K562 (cell line): Measurements from ENCODE around the gene EHMT2. TPM values are rescaled to one million over a fixed set of nuclear protein-coding genes. Genes with fewer than 3 reads are reported as not detected.

Experiments used
- ATAC-seq: fragments of 200-7000 bp; cut with Tn5 transposase; 3 replicates; pipeline ENCODE4 v1.9.1; 2020; ENCODE audit warnings: moderate library complexity
- BruUV-seq: library from RNA; stranded (reverse); fragments of 400-500 nt; replicated peaks from 2 replicates; lab custom pipeline; 2021; lab: Mats Ljungman, UMichigan
- CTCF ChIA-PET: fragments of 300-600 bp; formaldehyde crosslinking; extraction: SDS; loops from one replicate; lab custom pipeline; 2021; ENCODE audit warnings: low intra/inter-chr PET ratio; lab: Yijun Ruan, JAX
- POLR2A ChIA-PET: fragments of 300-600, 350-650 bp; sonication (Branson Sonifier 250); formaldehyde crosslinking; extraction: SDS; loops from one replicate; lab custom pipeline; 2021; ENCODE audit warnings: antibody characterized with exemption, inconsistent platforms; lab: Yijun Ruan, JAX
- DNase-seq, 4 experiments: peaks; one replicate each; pipeline versions ENCODE4 v3.0.0 to v3.0.0-alpha.2; 2011 to 2018; ENCODE audit warnings: low spot score in 3 of 4, mixed read lengths in 3 of 4; ENCODE audit errors: extremely low read depth in 1 of 4
- FAIRE-seq: peaks from 2 replicates; lab custom pipeline; 2011; peaks lifted over from hg19 to GRCh38; lab: Jason Lieb, UNC
- H2AFZ ChIP-seq: 2 replicates; pipeline ENCODE4 v1.6.0; 2011; ENCODE audit warnings: low read depth, low read length, control low read depth, inconsistent platforms
- H3K27ac ChIP-seq: fragments of 200-600 bp; 3 replicates; pipeline ENCODE4 v1.8.0; 2011; ENCODE audit warnings: low read depth, mild to moderate bottlenecking, control low read depth, inconsistent platforms, low read length, moderate library complexity, mixed read lengths; ENCODE audit errors: extremely low read depth
- H3K27me3 ChIP-seq, 2 experiments: fragments of 300-600 bp in 1 of 2; 2 replicates in 1 of 2; 3 replicates in 1 of 2; pipeline versions ENCODE4 v1.6.0 to v1.8.0; 2011; ENCODE audit warnings: inconsistent platforms in 2 of 2, low read length in 2 of 2, mild to moderate bottlenecking in 1 of 2, mixed read lengths in 1 of 2, moderate library complexity in 1 of 2; ENCODE audit not compliant: control insufficient read depth in 2 of 2, insufficient read depth in 2 of 2
- H3K36me3 ChIP-seq: fragments of 300-600 bp; 3 replicates; pipeline ENCODE4 v1.8.0; 2011; ENCODE audit warnings: mild to moderate bottlenecking, low read length, inconsistent platforms; ENCODE audit not compliant: control insufficient read depth, insufficient read depth
- H3K4me1 ChIP-seq, 2 experiments: fragments of 200-600 bp in 1 of 2; replicated peaks in 1 of 2; 2 replicates in 1 of 2; 3 replicates in 1 of 2; pipeline versions ENCODE4 v1.5.1 to v1.8.0; 2011; ENCODE audit warnings: inconsistent platforms in 2 of 2, low read length in 2 of 2, mild to moderate bottlenecking in 1 of 2, mixed read lengths in 1 of 2, moderate library complexity in 1 of 2; ENCODE audit not compliant: control insufficient read depth in 2 of 2, insufficient read depth in 2 of 2
- H3K4me2 ChIP-seq: 2 replicates; pipeline ENCODE4 v1.6.1; 2011; ENCODE audit warnings: low read length, control low read depth, inconsistent platforms, mixed read lengths; ENCODE audit not compliant: insufficient read depth
- H3K4me3 ChIP-seq: fragments of 200-600 bp; sonication (generic), shearing (Covaris generic); 2 replicates; pipeline ENCODE4 v1.5.1; 2016; ENCODE audit warnings: control low read depth, inconsistent platforms
- H3K79me2 ChIP-seq: fragments of 200-600 bp; 3 replicates; pipeline ENCODE4 v1.8.0; 2011; ENCODE audit warnings: low read length, inconsistent platforms; ENCODE audit not compliant: control insufficient read depth, insufficient read depth
- H3K9ac ChIP-seq, 2 experiments: 2 replicates each; pipeline versions ENCODE4 v1.6.0 to v1.6.1; 2011; ENCODE audit warnings: low read depth in 2 of 2, low read length in 2 of 2, control low read depth in 1 of 2, inconsistent platforms in 1 of 2, mild to moderate bottlenecking in 1 of 2, mixed read lengths in 1 of 2; ENCODE audit not compliant: insufficient read depth in 1 of 2
- H3K9me1 ChIP-seq: one replicate; pipeline ENCODE4 v1.6.0; 2011; ENCODE audit warnings: inconsistent platforms, mild to moderate bottlenecking, low read length, moderate library complexity; ENCODE audit not compliant: control insufficient read depth, insufficient read depth
- H3K9me3 ChIP-seq: replicated peaks from 2 replicates; pipeline ENCODE4 v1.5.1; 2011; ENCODE audit warnings: low read depth, low read length, inconsistent platforms; ENCODE audit not compliant: control insufficient read depth, insufficient read depth
- H4K20me1 ChIP-seq: replicated peaks from 2 replicates; pipeline ENCODE4 v1.6.1; 2011; ENCODE audit warnings: low read length, inconsistent platforms, mixed read lengths; ENCODE audit not compliant: control insufficient read depth, insufficient read depth
- BCOR ChIP-seq: fragments of 450-650 bp; IDR thresholded peaks from 2 replicates; pipeline ENCODE4 v1.6.1; 2016
- CBX8 ChIP-seq: fragments of 200-600 bp; sonication (generic); IDR thresholded peaks from 2 replicates; pipeline ENCODE4 v1.6.1; 2012; ENCODE audit warnings: borderline replicate concordance, mixed run types, low read depth, mild to moderate bottlenecking, moderate library complexity, mixed read lengths, low read length, control low read depth, inconsistent platforms; ENCODE audit not compliant: poor library complexity, severe bottlenecking; ENCODE audit errors: extremely low read depth
- DEAF1 ChIP-seq: fragments of 450-650 bp; formaldehyde crosslinking; IDR thresholded peaks from 2 replicates; pipeline ENCODE4 v1.4.0; 2020; ENCODE audit warnings: mild to moderate bottlenecking, moderate library complexity
- EHMT2 ChIP-seq: fragments of 450-650 bp; IDR thresholded peaks from 2 replicates; pipeline ENCODE4 v1.6.1; 2018; ENCODE audit warnings: antibody characterized with exemption
- FOXJ2 ChIP-seq: fragments of 200-800 bp; sonication (Bioruptor generic); IDR thresholded peaks from 2 replicates; pipeline ENCODE4 v1.6.1; 2016; ENCODE audit warnings: missing genetic modification characterization, missing compliant biosample characterization
- KDM1A ChIP-seq, 2 experiments: fragments of 450-650 bp; IDR thresholded peaks; 2 replicates each; pipeline ENCODE4 v1.6.1; 2016; ENCODE audit warnings: mild to moderate bottlenecking in 2 of 2
- MEIS2 ChIP-seq: fragments of 450-650 bp; IDR thresholded peaks from 2 replicates; pipeline ENCODE4 v1.6.1; 2014; ENCODE audit warnings: mild to moderate bottlenecking; ENCODE audit not compliant: partially characterized antibody
- NEUROD1 ChIP-seq: fragments of 150-350 bp; IDR thresholded peaks from 2 replicates; pipeline ENCODE4 v1.6.1; 2014; ENCODE audit warnings: borderline replicate concordance, low read length, low read depth; ENCODE audit not compliant: partially characterized antibody
- OTX1 ChIP-seq: fragments of 450-650 bp; formaldehyde crosslinking; IDR thresholded peaks from 2 replicates; pipeline ENCODE4 v1.4.0; 2022; ENCODE audit warnings: mild to moderate bottlenecking
- RBM14 ChIP-seq: fragments of 200-400 bp; formaldehyde crosslinking; IDR thresholded peaks from 2 replicates; pipeline ENCODE4 v1.6.1; 2018; ENCODE audit warnings: low read depth, mild to moderate bottlenecking, low read length, moderate library complexity, borderline replicate concordance; ENCODE audit not compliant: insufficient read depth
- TAF15 ChIP-seq: fragments of 200-400 bp; formaldehyde crosslinking; IDR thresholded peaks from 2 replicates; pipeline ENCODE4 v1.6.1; 2017; ENCODE audit warnings: mild to moderate bottlenecking, low read depth, low read length, moderate library complexity
- ZBED1 ChIP-seq: IDR thresholded peaks from 2 replicates; pipeline ENCODE4 v1.6.1; 2014
- ZNF146 ChIP-seq: IDR thresholded peaks from one replicate; pipeline ENCODE4 v1.6.1; 2018; ENCODE audit warnings: missing compliant biosample characterization; ENCODE audit not compliant: unreplicated experiment
- ZNF197 ChIP-seq: fragments of 200-800 bp; sonication (Bioruptor generic); IDR thresholded peaks from 2 replicates; pipeline ENCODE4 v1.6.1; 2016; ENCODE audit warnings: low read depth, missing genetic modification characterization, missing compliant biosample characterization
- ZNF282 ChIP-seq: sonication (generic); formaldehyde crosslinking; IDR thresholded peaks from 2 replicates; pipeline ENCODE4 v1.8.1; 2023; ENCODE audit warnings: missing genetic modification reagents
- ZNF586 ChIP-seq: fragments of 450-650 bp; formaldehyde crosslinking; conservative IDR thresholded peaks from 2 replicates; pipeline ENCODE4 v1.4.0; 2020; ENCODE audit warnings: mild to moderate bottlenecking, moderate library complexity
- WGBS: fragments of 100-300 bp; shearing (Covaris generic); methylation state at CpG from one replicate; pipeline ENCODE4 v1.1.6; 2016; ENCODE audit warnings: low coverage, mixed read lengths; ENCODE audit not compliant: insufficient coverage; ENCODE audit errors: missing lambda C conversion rate; 5-methylcytosine and 5-hydroxymethylcytosine counted together
- in situ Hi-C: fragments of 300-500 bp; cut with MboI; formaldehyde crosslinking; loops from 4 replicates; pipeline ENCODE4 v1.15.0; 2018; ENCODE audit warnings: inconsistent platforms, mixed read lengths
- intact Hi-C: fragments of 100-400 bp; cut with micrococcal nuclease; formaldehyde crosslinking; loops from 2 replicates; pipeline ENCODE4 v1.14.2; 2022
- polyA plus RNA-seq, 8 experiments: library from polyadenylated mRNA; depleted of rRNA in 4 of 8; stranded (reverse) in 5 of 8; unstranded in 3 of 8; fragments of >200 nt; fragmentation: Nextera tagmentation in 2 of 8; fragmentation: Illumina TruSeq in 1 of 8; extraction: Ambion mirVana in 2 of 8; extraction: Trizol in 1 of 8; gene quantifications; 2 replicates each; pipeline versions ENCODE4 v1.2.1 to v1.2.3, GENCODE V29; 2011 to 2014; ENCODE audit warnings: inconsistent platforms in 1 of 8, missing spikeins in 1 of 8
- total RNA-seq, 7 experiments: library from RNA; depleted of rRNA in 6 of 7; stranded (reverse); fragments of >200 nt in 6 of 7; fragmentation: Illumina TruSeq in 2 of 7; extraction: Trizol in 2 of 7; gene quantifications; 2 replicates each; pipeline versions ENCODE4 v1.2.1 to v1.2.3, GENCODE V29; 2011 to 2021; ENCODE audit warnings: low replicate concordance in 1 of 7

Gene EHMT2
- total and polyA plus RNA-seq, 9 of the 15 experiments (the other 6 are each of a cell fraction or from before 2014, with no cell fraction given), result 2.1 to 63.8 (median 38.5) TPM

- Histone ChIP-seq H3K79me2 (no peaks in the 10 kb centered on the region), H3K9me1 (no peaks in the 10 kb centered on the region), H3K4me1 (peaks cover 6 to 13% of the 10 kb centered on the region in 2 experiments; a peak in 4 of 5 replicates), H3K9me3 (peaks cover 2% of the 10 kb centered on the region; the same call in 1 of the 2 replicates), H2AFZ (no peak overlapping the region), H4K20me1 (no peaks in the 10 kb centered on the region), H3K9ac (no peak overlapping the region), H3K4me3 (no peak overlapping the region), H3K27me3 (peaks cover 8 to 12% of the 10 kb centered on the region in 2 experiments; a peak in 2 of 5 replicates), H3K36me3 (no peaks in the 10 kb centered on the region), H3K27ac (no peak overlapping the region), H3K4me2 (no peak overlapping the region)
- TF ChIP-seq BCOR (peak; percentile 51), CBX8 (no peak), NEUROD1 (no peak), DEAF1 (CRISPR knock-in tag) (no peak), OTX1 (CRISPR knock-in tag) (no peak), ZNF197 (no peak), ZNF586 (CRISPR knock-in tag) (no peak), ZBED1 (no peak), EHMT2 (no peak), FOXJ2 (no peak), ZNF282 (CRISPR knock-in tag) (no peak), RBM14 (no peak), MEIS2 (no peak), KDM1A (IDR thresholded peaks at IDR 0.05) (peak in 1 of 2 experiments; percentile 29; a peak in 1 of 4 replicates), ZNF146 (peak; percentile 66), TAF15 (no peak)
- FAIRE-seq (no peak), ATAC-seq (no peak), DNase-seq (no peak)
- intact Hi-C loops, result no loop called here
- in situ Hi-C loops, result no loop called here
- ChIA-PET CTCF (no interaction called here), POLR2A (interaction anchor here (1.1 kb wide), 1 partner anchor 247 kb away, joined by 3 read pairs; no protein-coding TSS in a partner anchor)
- no TSS peak for BruUV-seq
- WGBS, result 94% methylated on average over 1 of the region's 1 CpG
These were observed 33.5 kb upstream of the EHMT2 start for GRCh38 chr6:31930962-31931361.
